ENCODE data around the gene MTA1.

DNA sequence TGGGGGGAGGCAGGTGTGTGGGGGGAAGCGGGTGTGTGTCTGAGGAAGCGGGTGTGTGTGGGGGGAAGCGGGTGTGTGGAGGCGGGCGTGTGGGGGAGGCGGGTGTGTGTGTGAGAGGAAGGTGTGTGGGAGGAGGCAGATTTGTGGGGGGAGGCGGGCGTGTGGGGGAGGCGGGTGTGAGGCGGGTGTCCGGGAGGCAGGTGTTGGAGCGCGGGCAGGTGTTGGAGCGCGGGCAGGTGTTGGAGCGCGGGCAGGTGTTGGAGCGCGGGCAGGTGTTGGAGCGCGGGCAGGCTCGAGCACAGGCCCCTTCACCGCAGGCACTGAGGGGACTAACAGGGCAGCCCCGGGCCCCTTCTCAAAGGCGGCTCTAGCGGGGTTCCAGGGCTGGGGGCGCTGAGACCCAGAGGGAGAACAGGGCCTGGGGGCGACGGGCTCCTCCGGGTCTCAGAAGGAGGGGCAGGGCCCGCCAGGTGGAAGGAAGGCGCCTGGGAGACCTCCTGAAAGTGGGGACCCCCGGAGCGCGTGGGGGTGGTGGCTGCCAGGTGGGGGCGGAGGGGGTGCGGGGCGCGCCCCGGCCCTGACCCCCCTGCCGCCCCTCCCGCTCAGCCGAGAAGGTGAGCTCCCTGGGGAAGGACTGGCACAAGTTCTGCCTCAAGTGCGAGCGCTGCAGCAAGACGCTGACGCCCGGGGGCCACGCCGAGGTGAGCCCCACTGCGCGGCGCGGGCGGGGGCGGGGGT is 58.2 kb downstream of the MTA1 start:
- TF ChIP-seq, protein P1, sequence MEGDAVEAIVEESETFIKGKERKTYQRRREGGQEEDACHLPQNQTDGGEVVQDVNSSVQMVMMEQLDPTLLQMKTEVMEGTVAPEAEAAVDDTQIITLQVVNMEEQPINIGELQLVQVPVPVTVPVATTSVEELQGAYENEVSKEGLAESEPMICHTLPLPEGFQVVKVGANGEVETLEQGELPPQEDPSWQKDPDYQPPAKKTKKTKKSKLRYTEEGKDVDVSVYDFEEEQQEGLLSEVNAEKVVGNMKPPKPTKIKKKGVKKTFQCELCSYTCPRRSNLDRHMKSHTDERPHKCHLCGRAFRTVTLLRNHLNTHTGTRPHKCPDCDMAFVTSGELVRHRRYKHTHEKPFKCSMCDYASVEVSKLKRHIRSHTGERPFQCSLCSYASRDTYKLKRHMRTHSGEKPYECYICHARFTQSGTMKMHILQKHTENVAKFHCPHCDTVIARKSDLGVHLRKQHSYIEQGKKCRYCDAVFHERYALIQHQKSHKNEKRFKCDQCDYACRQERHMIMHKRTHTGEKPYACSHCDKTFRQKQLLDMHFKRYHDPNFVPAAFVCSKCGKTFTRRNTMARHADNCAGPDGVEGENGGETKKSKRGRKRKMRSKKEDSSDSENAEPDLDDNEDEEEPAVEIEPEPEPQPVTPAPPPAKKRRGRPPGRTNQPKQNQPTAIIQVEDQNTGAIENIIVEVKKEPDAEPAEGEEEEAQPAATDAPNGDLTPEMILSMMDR (IDR thresholded peaks at IDR 0.05), result no peak
- TF ChIP-seq EP300 (IDR thresholded peaks at IDR 0.05), result no peak
- TF ChIP-seq POLR2A (IDR thresholded peaks at IDR 0.05), result no peak

Data from stomach (tissue), 4 donors.